ENCODE results near the gene CBARP.

DNA sequence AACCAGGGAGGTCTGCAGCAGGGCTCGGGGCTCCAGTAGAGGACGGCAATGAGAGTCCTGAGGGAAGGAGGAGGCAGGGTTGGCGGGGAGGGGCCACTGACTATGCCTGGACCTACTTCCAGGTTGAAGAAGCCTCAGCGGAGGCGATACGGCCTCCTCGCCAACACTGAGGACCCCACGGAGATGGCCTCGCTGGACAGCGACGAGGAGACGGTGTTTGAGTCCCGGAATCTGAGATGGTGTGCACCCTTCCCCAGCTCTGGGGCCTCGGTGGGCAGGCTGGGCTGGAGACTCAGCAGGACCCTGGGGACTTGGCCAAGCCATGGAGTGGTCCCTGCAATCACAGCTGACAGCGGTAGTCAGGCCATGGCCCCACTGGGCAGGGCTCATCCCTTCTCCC, 39.3 kb upstream of the CBARP start:
- TF ChIP-seq GATA2 (IDR thresholded peaks at IDR 0.05; ENCODE audit: insufficient read depth, insufficient read length, low read depth, low read length) (no peak), CTCF (IDR thresholded peaks at IDR 0.05; ENCODE audit: extremely low read depth in 1 of 2, insufficient read depth in 1 of 2, low read depth in 1 of 2, low read length in 2 of 2) (no peak), POLR2A (IDR thresholded peaks at IDR 0.05; ENCODE audit: low read depth, low read length) (no peak), POLR2AphosphoS5 (IDR thresholded peaks at IDR 0.05; ENCODE audit: insufficient read depth, low read depth, low read length) (no peak), FOS (IDR thresholded peaks at IDR 0.05; ENCODE audit: borderline replicate concordance, insufficient read depth, low read length) (no peak), EZH2 (IDR thresholded peaks at IDR 0.05; ENCODE audit: borderline replicate concordance, low read depth, low read length, severe bottlenecking) (no peak), JUN (IDR thresholded peaks at IDR 0.05; ENCODE audit: borderline replicate concordance, insufficient read depth, insufficient read length, low read depth) (no peak), MAX (IDR thresholded peaks at IDR 0.05; ENCODE audit: insufficient read depth, insufficient read length) (no peak)
